Liver (tissue), 9 donors: ENCODE results near the gene USP5. TPM values are rescaled to one million over a fixed set of nuclear protein-coding genes. Genes with fewer than 3 reads are reported as not detected.

ENCODE experiments used
- DNase-seq: peaks from one replicate; pipeline ENCODE4 v3.0.0-alpha.2; 2017; ENCODE audit warnings: low spot score
- H3K27ac ChIP-seq, 2 donors: one replicate each; pipeline ENCODE4 v1.7.0; 2013; ENCODE audit warnings: inconsistent platforms in 2 of 2, low read length in 2 of 2, control low read depth in 1 of 2, low read depth in 1 of 2, mild to moderate bottlenecking in 1 of 2
- H3K27me3 ChIP-seq, 4 donors: one replicate each; pipeline versions ENCODE4 v1.6.1 to v1.7.0; 2013; ENCODE audit warnings: low read length in 3 of 4, inconsistent platforms in 1 of 4, mild to moderate bottlenecking in 1 of 4, moderate library complexity in 1 of 4; ENCODE audit not compliant: control insufficient read depth in 4 of 4, insufficient read depth in 4 of 4
- H3K36me3 ChIP-seq, 4 donors: one replicate each; pipeline versions ENCODE4 v1.6.1 to v1.7.0; 2013; ENCODE audit warnings: low read length in 3 of 4, mild to moderate bottlenecking in 3 of 4, low read depth in 1 of 4, moderate library complexity in 1 of 4; ENCODE audit not compliant: control insufficient read depth in 4 of 4, insufficient read depth in 3 of 4
- H3K4me1 ChIP-seq, 4 donors: one replicate each; pipeline versions ENCODE4 v1.6.1 to v1.7.0; 2013; ENCODE audit warnings: low read length in 3 of 4, mild to moderate bottlenecking in 3 of 4, moderate library complexity in 1 of 4; ENCODE audit not compliant: control insufficient read depth in 4 of 4, insufficient read depth in 4 of 4
- H3K4me3 ChIP-seq, 3 donors: one replicate each; pipeline versions ENCODE4 v1.6.1 to v1.7.0; 2013; ENCODE audit warnings: low read length in 3 of 3, control low read depth in 1 of 3, low read depth in 1 of 3, mild to moderate bottlenecking in 1 of 3
- H3K9ac ChIP-seq, 2 donors: one replicate each; pipeline ENCODE4 v1.7.0; 2013; ENCODE audit warnings: low read length in 2 of 2, mild to moderate bottlenecking in 2 of 2, moderate library complexity in 2 of 2, control low read depth in 1 of 2, low read depth in 1 of 2
- H3K9me3 ChIP-seq, 4 donors: one replicate each; pipeline versions ENCODE4 v1.6.1 to v1.7.0; 2013; ENCODE audit warnings: low read length in 3 of 4; ENCODE audit not compliant: control insufficient read depth in 4 of 4
- ATF3 ChIP-seq: IDR thresholded peaks from 2 replicates; pipeline ENCODE4 v1.6.1; 2016; ENCODE audit warnings: antibody characterized with exemption
- CTCF ChIP-seq: fragments of 150-350 bp; IDR thresholded peaks from 2 replicates; pipeline ENCODE4 v1.5.1; 2017; ENCODE audit warnings: improper control_type of control experiment, low read depth, low read length; ENCODE audit not compliant: missing input control
- EGR1 ChIP-seq, 2 donors: IDR thresholded peaks; 2 replicates each; pipeline ENCODE4 v1.6.1; 2016 to 2018; ENCODE audit warnings: antibody characterized with exemption in 2 of 2, low read depth in 2 of 2
- FOXA1 ChIP-seq: IDR thresholded peaks from 2 replicates; pipeline ENCODE4 v1.6.1; 2016; ENCODE audit warnings: antibody characterized with exemption
- FOXA2 ChIP-seq: IDR thresholded peaks from 2 replicates; pipeline ENCODE4 v1.6.1; 2016; ENCODE audit warnings: antibody characterized with exemption
- GABPA ChIP-seq, 2 donors: IDR thresholded peaks in 1 of 2; conservative IDR thresholded peaks in 1 of 2; 2 replicates each; pipeline ENCODE4 v1.6.1; 2016; ENCODE audit warnings: antibody characterized with exemption in 2 of 2, mild to moderate bottlenecking in 1 of 2, moderate library complexity in 1 of 2
- HNF4A ChIP-seq, 2 donors: conservative IDR thresholded peaks; 2 replicates each; pipeline ENCODE4 v1.6.1; 2016; ENCODE audit warnings: antibody characterized with exemption in 2 of 2, mild to moderate bottlenecking in 2 of 2
- HNF4G ChIP-seq: IDR thresholded peaks from 2 replicates; pipeline ENCODE4 v1.6.1; 2016; ENCODE audit warnings: antibody characterized with exemption
- JUND ChIP-seq, 2 donors: IDR thresholded peaks; 2 replicates each; pipeline ENCODE4 v1.6.1; 2016; ENCODE audit warnings: antibody characterized with exemption in 2 of 2
- MAX ChIP-seq: IDR thresholded peaks from 2 replicates; pipeline ENCODE4 v1.6.1; 2016; ENCODE audit warnings: antibody characterized with exemption
- NR2F2 ChIP-seq: IDR thresholded peaks from 2 replicates; pipeline ENCODE4 v1.6.1; 2016; ENCODE audit warnings: antibody characterized with exemption
- RAD21 ChIP-seq, 2 donors: IDR thresholded peaks; 2 replicates each; pipeline ENCODE4 v1.6.1; 2016; ENCODE audit warnings: antibody characterized with exemption in 2 of 2, mild to moderate bottlenecking in 2 of 2
- REST ChIP-seq: IDR thresholded peaks from 2 replicates; pipeline ENCODE4 v1.6.1; 2016; ENCODE audit warnings: antibody characterized with exemption, mild to moderate bottlenecking
- RXRA ChIP-seq, 2 donors: IDR thresholded peaks; 2 replicates each; pipeline ENCODE4 v1.6.1; 2017 to 2018; ENCODE audit warnings: antibody characterized with exemption in 2 of 2, mild to moderate bottlenecking in 1 of 2
- SP1 ChIP-seq: IDR thresholded peaks from 2 replicates; pipeline ENCODE4 v1.6.1; 2018; ENCODE audit warnings: antibody characterized with exemption, mild to moderate bottlenecking
- TAF1 ChIP-seq: conservative IDR thresholded peaks from 2 replicates; pipeline ENCODE4 v1.6.1; 2016; ENCODE audit warnings: antibody characterized with exemption, mild to moderate bottlenecking
- YY1 ChIP-seq: IDR thresholded peaks from 2 replicates; pipeline ENCODE4 v1.6.1; 2016; ENCODE audit warnings: antibody characterized with exemption, mild to moderate bottlenecking
- ZBTB33 ChIP-seq: IDR thresholded peaks from 2 replicates; pipeline ENCODE4 v1.6.1; 2016; ENCODE audit warnings: antibody characterized with exemption
- WGBS: extraction: QIAGEN DNeasy Blood & Tissue Kit; methylation state at CpG from one replicate; pipeline ENCODE4 v1.1.7; 2013; 5-methylcytosine and 5-hydroxymethylcytosine counted together
- polyA plus RNA-seq, 2 donors: library from polyadenylated mRNA; stranded (reverse) in 1 of 2; unstranded in 1 of 2; fragments of 200-250 nt in 1 of 2; fragments of >200 nt in 1 of 2; fragmentation: Nextera tagmentation in 1 of 2; extraction: Ambion mirVana in 1 of 2; gene quantifications; one replicate each; pipeline versions ENCODE4 v1.2.1 to v1.2.3, GENCODE V29; 2013 to 2015
- total RNA-seq, 2 donors: library from RNA; depleted of rRNA; stranded (reverse); fragments of >200 nt; gene quantifications; one replicate each; pipeline ENCODE4 v1.2.3, GENCODE V29; 2014
- donor health status: healthy.
- donor health status: healthy.
- donor health status: healthy.
- donor health status: healthy.
- donor health status: healthy.

The USP5 gene
- total and polyA plus RNA-seq, 4 donors = 15.2 to 41.0 (median 35.7) TPM

- H3K27ac ChIP-seq = no peak overlapping the region
- DNase-seq = no peak
- peak overlapping the region in 2 of 3 donors; percentile 53 to 62 for H3K4me3 ChIP-seq
- H3K4me1 ChIP-seq = peaks cover 5 to 18% (median 12%) of the 10 kb centered on the region in 4 donors
- WGBS = 6% methylated on average over 71 of the region's 71 CpGs
- no peaks in the 10 kb centered on the region for H3K9me3 ChIP-seq
- no peaks in the 10 kb centered on the region for H3K36me3 ChIP-seq
- no peak overlapping the region for H3K9ac ChIP-seq
- no peak for TF ChIP-seq ATF3
- TF ChIP-seq FOXA2 = no peak
- TF ChIP-seq FOXA1 = no peak
- TF ChIP-seq TAF1 = no peak
- TF ChIP-seq REST = no peak
- no peak for TF ChIP-seq YY1
- no peak for TF ChIP-seq HNF4G
- TF ChIP-seq ZBTB33 = no peak
- TF ChIP-seq MAX = no peak
- TF ChIP-seq RAD21 (IDR thresholded peaks at IDR 0.05) = no peak
- no peak for TF ChIP-seq EGR1 (IDR thresholded peaks at IDR 0.05; ENCODE audit: low read depth in 2 of 2)
- TF ChIP-seq JUND (IDR thresholded peaks at IDR 0.05) = no peak
- TF ChIP-seq HNF4A (conservative IDR thresholded peaks at IDR 0.05) = no peak
- no peak for TF ChIP-seq CTCF
- no peak for TF ChIP-seq RXRA (IDR thresholded peaks at IDR 0.05)
- TF ChIP-seq SP1 = no peak
- TF ChIP-seq GABPA (IDR thresholded peaks at IDR 0.05 in 1 of 2, conservative IDR thresholded peaks at IDR 0.05 in 1 of 2) = no peak
- no peak for TF ChIP-seq NR2F2
- peaks cover 0 to 2% (median 0%) of the 10 kb centered on the region in 4 donors for H3K27me3 ChIP-seq
Measured at GRCh38 chr12:6828781-6829535, 23.0 kb upstream of the USP5 start.
